ENCODE measurements around the gene TTF2.

TTF2 gene

DNA sequence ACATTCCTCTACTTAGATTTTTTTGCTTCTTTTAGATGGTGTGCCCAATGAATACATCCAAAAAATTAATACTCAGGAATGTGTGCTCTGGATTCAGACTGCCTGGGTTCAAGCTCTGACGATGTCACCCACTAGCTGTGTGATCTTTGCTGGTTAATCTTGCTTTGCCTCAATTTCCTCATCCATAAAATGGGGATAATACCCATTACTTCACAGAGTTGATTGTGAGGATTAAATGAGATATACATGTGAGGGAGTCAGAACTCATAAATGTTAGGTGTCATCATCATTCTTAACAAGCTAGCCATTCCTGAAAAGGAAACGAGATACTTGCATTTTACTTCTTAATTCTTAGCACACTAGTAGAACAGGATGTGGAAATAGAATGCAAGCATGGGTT lies 12.9 kb upstream of the TTF2 start:
- no peak for DNase-seq

DNA sequence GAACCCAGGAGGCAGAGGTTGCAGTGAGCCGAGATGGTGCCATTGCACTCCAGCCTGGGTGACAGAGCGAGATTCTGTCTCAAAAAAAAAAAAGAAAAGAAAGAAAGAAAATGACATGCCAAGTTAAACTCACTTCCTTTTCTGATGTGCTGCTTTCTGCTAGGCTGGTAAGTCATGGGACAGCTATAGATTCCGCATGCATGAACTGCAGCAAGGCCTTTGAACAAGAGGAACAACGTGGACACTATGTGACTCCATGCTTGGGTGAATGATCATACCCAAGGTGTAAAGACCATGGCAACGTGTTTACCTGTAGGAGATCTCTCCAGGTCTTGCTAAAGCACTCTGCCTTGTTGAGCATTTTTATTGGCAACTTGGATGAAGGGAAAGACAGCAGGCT lies 10.3 kb upstream of the TTF2 start:
- no peak for DNase-seq

DNA sequence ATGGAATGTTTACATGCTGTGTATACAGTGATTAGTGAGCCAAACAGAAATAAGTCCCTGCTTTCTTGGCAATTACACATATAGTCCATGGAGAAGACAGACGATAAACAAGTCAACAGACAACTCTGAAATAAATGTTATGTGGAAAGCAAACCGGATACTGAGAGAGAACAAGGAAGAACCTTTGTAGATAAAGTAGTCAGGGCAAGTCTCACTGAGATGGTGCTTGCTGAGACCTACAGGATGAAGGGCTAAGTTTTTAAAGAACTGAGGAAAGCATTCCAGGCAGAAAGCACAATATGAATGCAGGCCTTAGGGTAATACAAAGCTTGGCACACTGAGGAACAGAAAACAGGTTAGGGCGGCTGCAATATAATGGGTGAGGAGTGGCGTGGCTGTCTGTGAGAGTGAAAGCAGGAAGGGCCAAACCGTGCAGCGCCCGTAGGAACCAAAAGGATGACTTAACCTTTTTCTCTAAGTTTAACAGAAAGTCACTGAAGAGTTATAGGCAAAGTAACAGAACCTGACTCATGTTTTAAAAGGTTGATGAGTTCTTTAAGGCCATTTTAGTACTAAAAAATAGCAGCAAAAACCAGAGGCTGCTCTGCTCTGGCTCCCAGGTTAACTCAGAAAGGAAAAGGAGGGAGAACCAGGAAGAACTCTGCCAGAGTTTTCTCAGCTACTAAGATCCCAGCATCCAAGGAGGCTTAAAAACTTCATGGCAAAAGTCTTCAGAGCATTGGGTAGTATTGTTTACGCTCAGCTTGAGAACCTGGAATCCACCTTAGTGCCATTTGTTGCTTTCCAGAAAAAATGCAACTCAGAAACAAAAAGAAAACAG lies 8.7 kb upstream of the TTF2 start:
- no peak for DNase-seq

DNA sequence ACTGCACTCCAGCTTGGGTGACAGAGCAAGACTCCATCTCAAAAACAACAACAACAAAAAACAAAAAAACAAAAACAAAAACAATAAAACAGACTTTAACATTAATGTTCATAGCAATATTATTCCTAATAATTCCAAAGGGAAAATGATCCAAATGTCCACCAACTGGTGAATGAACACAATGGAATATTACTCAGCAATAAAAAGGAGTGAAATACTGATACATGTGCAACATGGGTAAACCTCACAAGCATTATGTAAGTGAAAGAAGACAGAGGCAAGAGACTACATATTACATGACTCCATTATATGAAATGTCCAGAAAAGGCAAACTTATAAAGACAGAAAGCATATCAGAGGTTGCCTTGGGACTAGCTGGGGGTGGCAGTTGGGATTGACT lies 6.1 kb upstream of the TTF2 start:
- no peak for DNase-seq

- DNase-seq, result no peak
These were observed 1.3 kb upstream of the TTF2 start for GRCh38 chr1:117058810-117059209.

GRCh38 chr1:117059334-117059677 lies 820 bp upstream of the TTF2 start:
- no peak for DNase-seq

GRCh38 chr1:117060441-117061317 lies 553 bp downstream of the TTF2 start:
- no peak for DNase-seq

DNA sequence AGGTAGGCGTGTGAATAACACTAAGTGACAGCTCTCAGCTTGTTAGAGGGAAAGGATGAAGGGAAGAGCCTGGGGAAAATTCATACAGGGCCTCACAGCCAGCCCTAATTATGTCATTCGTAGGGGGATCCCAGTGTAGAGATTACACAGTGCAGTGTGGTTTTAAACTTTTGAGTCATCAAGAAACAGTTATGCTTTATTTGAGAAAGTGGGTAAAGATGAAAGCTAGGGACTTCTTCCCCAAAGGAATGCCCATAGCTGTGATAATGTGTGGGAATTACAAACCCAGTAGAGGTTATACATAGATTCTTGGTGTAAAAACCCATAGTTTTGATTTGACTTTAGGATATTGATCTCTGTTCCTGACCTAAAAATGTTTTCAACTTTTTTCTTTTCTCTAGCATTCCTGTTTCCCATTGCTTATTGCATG lies 1.9 kb downstream of the TTF2 start:
- no peak for DNase-seq

- DNase-seq, result no peak
These were observed 6.2 kb downstream of the TTF2 start for GRCh38 chr1:117066367-117066766.

DNA sequence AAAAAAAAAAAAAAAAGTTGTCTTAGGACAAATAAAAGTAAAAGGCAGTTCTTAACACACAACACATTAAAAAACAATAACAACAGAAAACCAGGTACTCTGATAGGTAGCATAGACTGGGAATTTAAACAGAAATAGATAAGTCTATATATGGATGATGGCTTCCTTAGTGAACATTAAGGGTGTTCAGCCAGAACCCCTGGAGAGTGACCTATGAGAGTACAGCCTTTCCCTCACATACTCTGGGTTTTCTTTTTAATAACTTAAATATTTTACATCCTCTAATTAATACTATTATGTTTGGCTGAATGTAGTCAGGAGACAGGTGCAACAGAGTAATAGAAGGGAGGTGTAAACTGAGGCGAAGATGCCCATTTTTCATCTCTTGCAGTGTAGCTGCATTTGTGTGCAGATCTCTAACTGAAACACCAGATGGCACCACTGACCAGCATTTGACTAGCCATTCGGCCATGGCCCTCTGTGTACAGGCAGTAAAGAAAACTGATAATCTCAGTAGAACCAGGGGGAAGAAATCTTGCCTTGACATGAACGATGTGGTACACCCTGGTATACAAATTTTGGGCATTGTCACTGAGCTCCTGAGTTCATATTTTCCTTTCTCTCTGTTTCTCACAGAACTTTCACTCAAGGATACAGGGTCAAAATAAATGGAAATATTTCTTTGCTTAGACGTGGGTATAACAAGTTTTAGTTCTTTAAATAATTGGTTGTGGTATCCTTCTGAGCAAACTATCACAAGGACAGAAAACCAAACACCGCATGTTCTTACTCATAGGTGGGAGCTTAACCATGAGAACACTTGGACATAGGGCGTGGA lies 7.6 kb downstream of the TTF2 start:
- no peak for DNase-seq

DNA sequence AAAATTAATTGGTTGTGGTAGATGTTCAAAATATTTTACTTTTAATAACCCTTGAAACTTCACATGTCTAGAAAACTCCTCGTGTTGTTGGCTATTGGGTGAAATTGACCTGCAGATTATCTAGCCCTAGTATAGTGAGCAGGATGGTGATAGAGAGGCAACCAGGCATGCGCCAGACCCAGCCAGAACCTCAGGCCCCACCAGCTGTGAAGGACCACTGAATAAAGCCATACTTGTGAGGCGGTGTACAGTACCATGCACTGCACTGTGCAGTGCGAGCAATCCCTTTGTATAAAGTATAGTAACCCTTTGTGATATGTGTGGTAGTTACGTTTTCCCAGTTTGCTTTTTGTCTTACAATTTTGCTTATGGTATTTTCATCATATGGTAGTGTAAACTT lies 8.5 kb downstream of the TTF2 start:
- DNase-seq, result no peak

DNA sequence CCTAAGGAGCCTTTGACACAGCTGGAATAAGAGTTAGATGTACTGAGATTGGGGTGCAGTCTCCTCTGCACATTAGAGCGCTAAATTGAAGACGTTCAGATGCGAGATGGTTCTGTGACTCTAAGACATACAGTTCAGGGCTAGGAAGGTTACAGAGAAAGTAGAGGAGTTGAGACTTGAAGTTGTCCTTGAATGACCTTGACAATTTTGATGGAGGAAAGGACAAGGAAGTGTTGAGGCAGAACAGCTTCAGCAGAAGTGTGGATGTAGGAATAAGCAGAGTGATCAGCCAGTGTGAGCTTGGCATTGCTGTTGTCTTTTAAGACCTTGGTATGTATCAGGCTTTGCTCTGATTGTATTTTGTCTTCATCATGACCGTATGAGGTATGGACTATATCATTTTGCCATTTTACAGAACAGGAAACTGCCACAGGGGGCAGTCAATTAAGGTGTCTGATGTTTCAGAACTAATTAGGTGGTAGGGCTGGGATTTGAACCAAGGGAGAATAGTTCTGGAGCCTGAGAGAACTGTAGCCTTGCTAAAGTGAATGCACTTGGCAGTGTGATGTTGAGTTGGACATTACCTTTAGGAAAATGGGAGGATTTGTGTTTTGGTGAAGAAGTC lies 9.2 kb downstream of the TTF2 start:
- no peak for DNase-seq

DNA sequence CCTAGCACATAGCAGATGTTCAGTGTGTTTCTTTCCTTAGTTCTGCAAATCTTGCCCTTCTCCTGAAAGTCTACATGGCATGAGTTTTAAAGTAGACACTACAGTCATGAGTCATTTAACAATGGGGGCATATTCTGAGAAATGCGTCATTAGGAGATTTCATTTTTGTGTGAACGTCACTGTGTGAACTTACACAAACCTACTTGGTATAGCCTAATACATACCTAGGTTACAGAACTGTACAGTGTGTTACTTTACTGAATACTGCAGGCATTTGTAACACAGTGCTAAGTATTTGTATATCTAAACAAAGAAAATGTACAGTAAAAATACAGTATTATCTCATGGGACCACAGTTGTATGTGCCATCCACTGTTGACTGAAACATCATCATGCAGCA lies 10.0 kb downstream of the TTF2 start:
- no peak for DNase-seq

GRCh38 chr1:117076648-117077047 lies 16.5 kb downstream of the TTF2 start:
- DNase-seq, result no peak

GRCh38 chr1:117077267-117077666 lies 17.1 kb downstream of the TTF2 start:
- DNase-seq, result no peak

- DNase-seq, result no peak
These were observed 19.6 kb downstream of the TTF2 start for GRCh38 chr1:117079737-117080136.

DNA sequence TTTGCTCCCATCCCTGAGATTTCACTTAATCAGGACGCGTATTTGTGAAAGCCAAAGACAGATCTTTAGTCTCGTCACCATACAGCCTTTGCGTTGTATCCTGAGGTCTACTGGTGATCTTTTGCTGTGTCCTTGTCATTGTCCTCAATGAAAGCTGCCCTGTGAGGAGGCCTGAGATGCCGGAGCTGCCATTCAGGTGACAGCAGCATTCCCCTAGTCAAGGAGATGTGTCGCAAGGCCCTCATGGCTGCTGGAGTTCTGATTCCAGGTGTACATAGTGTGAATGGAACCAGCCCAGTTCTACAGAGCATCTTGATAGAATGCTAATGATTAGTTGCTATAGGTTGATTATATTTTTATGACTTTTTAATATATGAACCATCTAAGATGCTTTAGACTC lies 24.1 kb downstream of the TTF2 start:
- no peak for DNase-seq

GRCh38 chr1:117087686-117088085 lies 27.6 kb downstream of the TTF2 start:
- no peak for DNase-seq

DNA sequence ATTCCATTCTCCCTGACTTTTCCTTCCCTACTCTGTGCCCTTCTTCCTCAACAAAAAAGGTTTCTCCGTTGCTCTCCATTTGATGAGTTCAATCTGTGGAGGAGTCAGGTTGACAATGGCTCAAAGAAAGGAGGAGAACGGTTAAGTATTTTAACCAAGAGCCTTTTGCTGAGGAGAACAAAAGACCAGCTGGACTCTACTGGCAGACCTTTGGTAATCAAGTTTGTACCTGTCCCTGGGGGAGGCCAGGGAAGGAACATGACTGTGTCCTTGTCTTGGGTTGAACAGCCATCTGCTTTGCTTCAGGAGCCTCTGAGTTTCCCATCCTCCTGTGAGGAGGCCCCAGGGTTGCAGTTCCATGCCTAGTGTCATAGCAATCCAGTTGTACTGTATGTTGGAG lies 29.9 kb downstream of the TTF2 start:
- no peak for DNase-seq

- DNase-seq, result no peak
These were observed 32.5 kb downstream of the TTF2 start for GRCh38 chr1:117092594-117092993.

- DNase-seq, result no peak
These were observed 33.0 kb downstream of the TTF2 start for GRCh38 chr1:117093091-117093534.

DNA sequence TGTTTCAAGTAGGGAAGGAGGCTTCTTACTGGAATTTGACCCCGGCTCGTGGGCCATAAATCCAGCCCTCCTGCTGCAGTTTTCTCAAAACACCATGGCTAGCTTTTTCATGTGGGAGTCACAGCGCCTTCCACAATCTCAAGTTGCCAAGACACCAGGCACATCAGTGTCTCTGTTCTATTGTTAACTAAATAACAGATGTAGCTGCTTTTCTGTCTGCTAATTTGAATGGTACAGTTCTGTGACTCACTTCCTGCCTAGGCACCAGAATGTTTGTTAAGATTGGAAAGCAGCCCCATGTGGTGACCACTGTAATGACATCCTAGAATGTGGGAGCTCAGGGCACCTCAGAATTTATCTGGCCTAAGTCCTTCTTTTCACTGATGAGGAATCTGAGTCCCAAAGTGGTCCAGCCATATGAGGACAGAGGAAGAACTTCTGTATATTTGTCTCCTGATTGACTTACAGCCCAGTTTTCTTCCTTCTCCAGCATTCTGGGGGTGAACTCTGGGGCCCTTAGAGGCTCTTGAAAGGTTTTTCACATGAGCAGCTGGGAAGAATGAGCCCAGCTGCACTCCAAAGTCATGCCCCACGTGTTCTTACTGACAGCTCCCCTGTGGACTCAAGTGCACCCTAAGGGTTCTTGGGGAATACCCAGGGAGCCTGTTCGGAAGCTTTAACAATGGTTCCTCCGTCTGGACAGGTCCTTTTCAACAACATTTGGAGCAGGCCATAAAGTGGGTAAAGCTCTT lies 33.9 kb downstream of the TTF2 start:
- no peak for DNase-seq
